HepG2 (cell line): ENCODE measurements around the gene SRRT. TPM values are rescaled to one million over a fixed set of nuclear protein-coding genes. Genes with fewer than 3 reads are reported as not detected.
"Not testable (repeated sequence)": the region's sequence is repeated elsewhere in the genome, so short reads cannot be mapped to it uniquely, and the experiment has no call there.

ENCODE experiments used
- ATAC-seq: fragments of 200-7000 bp; cut with Tn5 transposase; 3 replicates; pipeline ENCODE4 v1.9.1; 2020; ENCODE audit warnings: mild to moderate bottlenecking, moderate library complexity
- BruUV-seq: library from RNA; stranded (reverse); fragments of 400-500 nt; replicated peaks from 2 replicates; lab custom pipeline; 2021; lab: Mats Ljungman, UMichigan
- CTCF ChIA-PET: fragments of 300-600 bp; formaldehyde crosslinking; extraction: SDS; loops from one replicate; lab custom pipeline; 2021; ENCODE audit warnings: low total read pairs, inconsistent platforms, low intra/inter-chr PET ratio; lab: Yijun Ruan, JAX
- POLR2A ChIA-PET: fragments of 350-600 bp; sonication (Branson Sonifier 250); formaldehyde crosslinking; loops from one replicate; lab custom pipeline; 2020; ENCODE audit warnings: antibody characterized with exemption, inconsistent platforms; lab: Yijun Ruan, JAX
- DNase-seq: peaks from one replicate; pipeline ENCODE4 v3.0.0-alpha.2; 2015; ENCODE audit warnings: low spot score
- FAIRE-seq: peaks from 3 replicates; lab custom pipeline; 2011; peaks lifted over from hg19 to GRCh38; lab: Jason Lieb, UNC
- H2AFZ ChIP-seq: one replicate; pipeline ENCODE4 v1.6.1; 2011; ENCODE audit warnings: low read length, inconsistent platforms
- H3K27ac ChIP-seq: fragments of 300-600 bp; 3 replicates; pipeline ENCODE4 v1.8.0; 2011; ENCODE audit warnings: mixed run types, mild to moderate bottlenecking, mixed read lengths, low read length, inconsistent platforms; ENCODE audit not compliant: insufficient read depth; ENCODE audit errors: extremely low read length
- H3K27me3 ChIP-seq, 2 experiments: fragments of 200-600 bp in 1 of 2; 2 replicates in 1 of 2; 3 replicates in 1 of 2; pipeline versions ENCODE4 v1.6.0 to v1.8.0; 2011; ENCODE audit warnings: low read length in 2 of 2, mild to moderate bottlenecking in 2 of 2, moderate library complexity in 2 of 2, inconsistent platforms in 1 of 2; ENCODE audit not compliant: insufficient read depth in 2 of 2, control insufficient read depth in 1 of 2
- H3K36me3 ChIP-seq, 2 experiments: fragments of 200-600 bp in 1 of 2; replicated peaks in 1 of 2; 2 replicates in 1 of 2; 3 replicates in 1 of 2; pipeline versions ENCODE4 v1.5.1 to v1.8.0; 2011; ENCODE audit warnings: low read length in 2 of 2, inconsistent platforms in 1 of 2; ENCODE audit not compliant: insufficient read depth in 2 of 2, control insufficient read depth in 1 of 2
- H3K4me1 ChIP-seq: 2 replicates; pipeline ENCODE4 v1.5.1; 2012; ENCODE audit warnings: low read length, inconsistent platforms; ENCODE audit not compliant: insufficient read depth
- H3K4me2 ChIP-seq: 2 replicates; pipeline ENCODE4 v1.6.0; 2011; ENCODE audit warnings: low read depth, low read length, inconsistent platforms
- H3K4me3 ChIP-seq, 3 experiments: fragments of 200-600 bp in 1 of 3; sonication (generic), shearing (Covaris generic) in 1 of 3; replicated peaks in 1 of 3; 2 replicates each; pipeline ENCODE4 v1.5.1; 2011 to 2016; ENCODE audit warnings: low read length in 3 of 3, inconsistent platforms in 2 of 3, low read depth in 2 of 3, mild to moderate bottlenecking in 2 of 3, control low read depth in 1 of 3, mixed read lengths in 1 of 3; ENCODE audit not compliant: insufficient read depth in 1 of 3
- H3K79me2 ChIP-seq: one replicate; pipeline ENCODE4 v1.6.1; 2011; ENCODE audit warnings: low read length, inconsistent platforms; ENCODE audit not compliant: insufficient read depth
- H3K9ac ChIP-seq: 2 replicates; pipeline ENCODE4 v1.6.0; 2011; ENCODE audit warnings: mild to moderate bottlenecking, low read depth, low read length, inconsistent platforms; ENCODE audit not compliant: insufficient read depth
- H3K9me3 ChIP-seq: 2 replicates; pipeline ENCODE4 v1.5.1; 2012; ENCODE audit warnings: mild to moderate bottlenecking, low read length
- H4K20me1 ChIP-seq: 2 replicates; pipeline ENCODE4 v1.6.0; 2011; ENCODE audit warnings: inconsistent platforms, mild to moderate bottlenecking, low read length, moderate library complexity; ENCODE audit not compliant: insufficient read depth
- ATM ChIP-seq: fragments of 450-650 bp; IDR thresholded peaks from 2 replicates; pipeline ENCODE4 v1.7.1; 2017; ENCODE audit warnings: mild to moderate bottlenecking, borderline replicate concordance
- BCLAF1 ChIP-seq: fragments of 450-650 bp; IDR thresholded peaks from 2 replicates; pipeline ENCODE4 v1.6.1; 2017; ENCODE audit warnings: mild to moderate bottlenecking
- CAMTA2 ChIP-seq: sonication (generic); formaldehyde crosslinking; IDR thresholded peaks from 2 replicates; pipeline ENCODE4 v1.4.0; 2020; ENCODE audit warnings: mild to moderate bottlenecking, missing genetic modification reagents, borderline replicate concordance
- CERS6 ChIP-seq: sonication (generic); formaldehyde crosslinking; IDR thresholded peaks from 2 replicates; pipeline ENCODE4 v1.5.0; 2020; ENCODE audit warnings: missing genetic modification reagents
- DBP ChIP-seq: sonication (generic); formaldehyde crosslinking; IDR thresholded peaks from 2 replicates; pipeline ENCODE4 v1.4.0; 2020; ENCODE audit warnings: missing genetic modification reagents; ENCODE audit errors: not compliant biosample characterization
- NR0B2 ChIP-seq: sonication (generic); formaldehyde crosslinking; IDR thresholded peaks from 2 replicates; pipeline ENCODE4 v1.4.0; 2020; ENCODE audit warnings: mild to moderate bottlenecking, missing genetic modification reagents
- TGIF2 ChIP-seq: IDR thresholded peaks from 2 replicates; pipeline ENCODE4 v1.6.1; 2016; ENCODE audit warnings: control low read depth, missing compliant biosample characterization
- ZNF180 ChIP-seq: sonication (generic); formaldehyde crosslinking; IDR thresholded peaks from 2 replicates; pipeline ENCODE4 v1.4.0; 2020; ENCODE audit warnings: low read depth, missing genetic modification reagents, borderline replicate concordance
- ZNF430 ChIP-seq: sonication (generic); formaldehyde crosslinking; IDR thresholded peaks from 2 replicates; pipeline ENCODE4 v1.9.0; 2021; ENCODE audit warnings: mild to moderate bottlenecking, missing genetic modification reagents
- ZNF747 ChIP-seq: sonication (generic); formaldehyde crosslinking; IDR thresholded peaks from 2 replicates; pipeline ENCODE4 v1.8.1; 2023; ENCODE audit warnings: missing genetic modification reagents, mild to moderate bottlenecking, borderline replicate concordance
- ZNF773 ChIP-seq: sonication (generic); formaldehyde crosslinking; IDR thresholded peaks from 2 replicates; pipeline ENCODE4 v1.4.0; 2020; ENCODE audit warnings: missing genetic modification reagents, borderline replicate concordance
- WGBS: methylation state at CpG from one replicate; pipeline ENCODE4 v1.1.6; 2017; ENCODE audit warnings: low lambda C conversion rate; 5-methylcytosine and 5-hydroxymethylcytosine counted together
- in situ Hi-C: cut with HindIII; loops from 2 replicates; pipeline ENCODE4 v1.10.0; 2017; ENCODE audit warnings: low pct_unique_long_range_greater_than_20kb; ENCODE audit not compliant: extremely low pct_ligation_motif_present
- intact Hi-C: fragments of 100-400 bp; cut with micrococcal nuclease; formaldehyde crosslinking; loops from one replicate; pipeline ENCODE4 v1.10.0; 2022; ENCODE audit not compliant: unreplicated experiment
- polyA plus RNA-seq, 8 experiments: library from polyadenylated mRNA; depleted of rRNA in 3 of 8; stranded (reverse) in 7 of 8; unstranded in 1 of 8; fragments of >200 nt; fragmentation: Illumina TruSeq in 4 of 8; extraction: Trizol in 4 of 8; gene quantifications; 2 replicates each; pipeline versions ENCODE4 v1.2.1 to v1.2.3, GENCODE V29; 2011 to 2016; ENCODE audit warnings: low read depth in 4 of 8, missing spikeins in 1 of 8, mixed read lengths in 1 of 8; ENCODE audit not compliant: insufficient read depth in 1 of 8
- total RNA-seq, 5 experiments: library from RNA; depleted of rRNA; stranded (reverse); fragments of >200 nt; fragmentation: Illumina TruSeq; extraction: Trizol; gene quantifications; 2 replicates each; pipeline ENCODE4 v1.2.3, GENCODE V29; 2016; ENCODE audit warnings: low read depth in 1 of 5

The SRRT gene
- total and polyA plus RNA-seq, 2 of the 13 experiments (the other 11 are each of a cell fraction or from before 2014, with no cell fraction given), result 26.2 to 106 TPM

GRCh38 chr7:100933734-100934133 is 58.8 kb downstream of the SRRT start (continued):
- TF ChIP-seq BCLAF1, result no peak
- TF ChIP-seq NR0B2 (CRISPR knock-in tag), result no peak
- no peak for TF ChIP-seq ZNF430 (CRISPR knock-in tag)
- no peak for TF ChIP-seq ZNF180 (CRISPR knock-in tag)
- TF ChIP-seq ZNF747 (CRISPR knock-in tag), result no peak
- no peak for TF ChIP-seq TGIF2 (CRISPR knock-in tag)
- no peak for TF ChIP-seq DBP
- no peak for TF ChIP-seq ZNF773 (CRISPR knock-in tag)
- TF ChIP-seq CAMTA2 (CRISPR knock-in tag), result no peak
- TF ChIP-seq CERS6 (CRISPR knock-in tag), result no peak
- no peak for TF ChIP-seq ATM

GRCh38 chr7:100935381-100935780 is 60.5 kb downstream of the SRRT start:
- H3K9me3 ChIP-seq, H2AFZ ChIP-seq, H3K79me2 ChIP-seq, ATAC-seq, H3K9ac ChIP-seq, H3K4me3 ChIP-seq, CTCF ChIA-PET, H3K27ac ChIP-seq, H3K27me3 ChIP-seq, H3K36me3 ChIP-seq, H3K4me1 ChIP-seq, BruUV-seq, in situ Hi-C loops, POLR2A ChIA-PET, DNase-seq, FAIRE-seq, H3K4me2 ChIP-seq, intact Hi-C loops, H4K20me1 ChIP-seq: not testable (repeated sequence)
- WGBS, result 16% methylated on average over 2 of the region's 2 CpGs

GRCh38 chr7:100936167-100936566 is 61.3 kb downstream of the SRRT start:
- ATAC-seq, H3K27me3 ChIP-seq, BruUV-seq, H3K4me1 ChIP-seq, H3K27ac ChIP-seq, H3K36me3 ChIP-seq, H3K79me2 ChIP-seq, H4K20me1 ChIP-seq, in situ Hi-C loops, DNase-seq, FAIRE-seq, H3K4me3 ChIP-seq, H2AFZ ChIP-seq, CTCF ChIA-PET, POLR2A ChIA-PET, H3K9ac ChIP-seq, intact Hi-C loops, H3K9me3 ChIP-seq, H3K4me2 ChIP-seq: not testable (repeated sequence)
- WGBS, result 52% methylated on average over 7 of the region's 7 CpGs
